HepG2 (cell line): Measurements from ENCODE around the gene DOK4. TPM values are rescaled to one million over a fixed set of nuclear protein-coding genes. Genes with fewer than 3 reads are reported as not detected.
A peak's percentile ranks its signal among the peaks of the same experiment; 100 is the strongest.

Experiments used
- ADNP ChIP-seq: sonication (generic); formaldehyde crosslinking; IDR thresholded peaks from 2 replicates; pipeline ENCODE4 v1.4.0; 2020; ENCODE audit warnings: missing genetic modification reagents
- DMAP1 ChIP-seq: IDR thresholded peaks from 2 replicates; pipeline ENCODE4 v1.6.1; 2016
- EZH2 ChIP-seq: conservative IDR thresholded peaks from 2 replicates; pipeline ENCODE4 v1.6.1; 2012; ENCODE audit warnings: mild to moderate bottlenecking, low read depth, low read length, moderate library complexity
- IRX3 ChIP-seq: sonication (generic); formaldehyde crosslinking; IDR thresholded peaks from 2 replicates; pipeline ENCODE4 v1.8.1; 2023; ENCODE audit warnings: mild to moderate bottlenecking, low read depth, missing genetic modification reagents, borderline replicate concordance
- MTF2 ChIP-seq: sonication (generic); formaldehyde crosslinking; IDR thresholded peaks from 2 replicates; pipeline ENCODE4 v1.5.0; 2020; ENCODE audit warnings: missing genetic modification reagents, borderline replicate concordance
- PHB2 ChIP-seq: fragments of 450-650 bp; IDR thresholded peaks from 2 replicates; pipeline ENCODE4 v1.6.1; 2018; ENCODE audit not compliant: partially characterized antibody
- PLRG1 ChIP-seq: fragments of 450-650 bp; conservative IDR thresholded peaks from 2 replicates; pipeline ENCODE4 v1.6.1; 2016
- PPARG ChIP-seq: conservative IDR thresholded peaks from 2 replicates; pipeline ENCODE4 v1.6.1; 2016; ENCODE audit warnings: missing biosample characterization, missing genetic modification reagents
- RARA ChIP-seq: IDR thresholded peaks from 2 replicates; pipeline ENCODE4 v1.6.1; 2016; ENCODE audit warnings: missing genetic modification reagents, missing compliant biosample characterization
- SNAPC2 ChIP-seq: sonication (generic); formaldehyde crosslinking; IDR thresholded peaks from 2 replicates; pipeline ENCODE4 v1.8.1; 2022; ENCODE audit warnings: mild to moderate bottlenecking, missing genetic modification reagents
- SRF ChIP-seq: IDR thresholded peaks from 2 replicates; pipeline ENCODE4 v1.6.1; 2011; ENCODE audit warnings: mild to moderate bottlenecking, low read depth, low read length, moderate library complexity
- ZNF160 ChIP-seq: sonication (generic); formaldehyde crosslinking; IDR thresholded peaks from 2 replicates; pipeline ENCODE4 v1.8.0; 2022; ENCODE audit warnings: mild to moderate bottlenecking, inconsistent platforms, missing genetic modification reagents
- ZNF282 ChIP-seq: fragments of 450-650 bp; IDR thresholded peaks from 2 replicates; pipeline ENCODE4 v1.6.1; 2018; ENCODE audit not compliant: partially characterized antibody
- ZNF3 ChIP-seq: IDR thresholded peaks from 2 replicates; pipeline ENCODE4 v1.7.0; 2017; ENCODE audit warnings: inconsistent platforms
- ZNF678 ChIP-seq: sonication (generic); formaldehyde crosslinking; IDR thresholded peaks from 2 replicates; pipeline ENCODE4 v1.4.0; 2020; ENCODE audit warnings: mild to moderate bottlenecking, missing genetic modification reagents
- ZNF746 ChIP-seq: sonication (generic); formaldehyde crosslinking; IDR thresholded peaks from 2 replicates; pipeline ENCODE4 v1.8.0; 2022; ENCODE audit warnings: mild to moderate bottlenecking, missing genetic modification reagents
- ZNF776 ChIP-seq: sonication (generic); formaldehyde crosslinking; IDR thresholded peaks from 2 replicates; pipeline ENCODE4 v1.4.0; 2020; ENCODE audit warnings: mild to moderate bottlenecking, missing genetic modification reagents
- polyA plus RNA-seq, 8 experiments: library from polyadenylated mRNA; depleted of rRNA in 3 of 8; stranded (reverse) in 7 of 8; unstranded in 1 of 8; fragments of >200 nt; fragmentation: Illumina TruSeq in 4 of 8; extraction: Trizol in 4 of 8; gene quantifications; 2 replicates each; pipeline versions ENCODE4 v1.2.1 to v1.2.3, GENCODE V29; 2011 to 2016; ENCODE audit warnings: low read depth in 4 of 8, missing spikeins in 1 of 8, mixed read lengths in 1 of 8; ENCODE audit not compliant: insufficient read depth in 1 of 8
- total RNA-seq, 5 experiments: library from RNA; depleted of rRNA; stranded (reverse); fragments of >200 nt; fragmentation: Illumina TruSeq; extraction: Trizol; gene quantifications; 2 replicates each; pipeline ENCODE4 v1.2.3, GENCODE V29; 2016; ENCODE audit warnings: low read depth in 1 of 5
- TF ChIP-seq, protein P1 (sequence below): sonication (generic); formaldehyde crosslinking; IDR thresholded peaks from 2 replicates; pipeline ENCODE4 v1.4.0; 2020; ENCODE audit warnings: missing genetic modification reagents
- TF ChIP-seq, protein P2 (sequence below): sonication (generic); formaldehyde crosslinking; IDR thresholded peaks from 2 replicates; pipeline ENCODE4 v1.4.0; 2020; ENCODE audit warnings: missing genetic modification reagents
- TF ChIP-seq, protein P3 (sequence below): sonication (generic); formaldehyde crosslinking; IDR thresholded peaks from 2 replicates; pipeline ENCODE4 v1.5.1; 2020; ENCODE audit warnings: missing genetic modification reagents, mild to moderate bottlenecking, borderline replicate concordance
- TF ChIP-seq, protein P4 (sequence below): sonication (generic); formaldehyde crosslinking; IDR thresholded peaks from 2 replicates; pipeline ENCODE4 v1.5.0; 2020; ENCODE audit warnings: missing genetic modification reagents

DOK4 gene
- total and polyA plus RNA-seq, 2 of the 13 experiments (the other 11 are each of a cell fraction or from before 2014, with no cell fraction given): 52.7 to 70.0 TPM

DNA sequence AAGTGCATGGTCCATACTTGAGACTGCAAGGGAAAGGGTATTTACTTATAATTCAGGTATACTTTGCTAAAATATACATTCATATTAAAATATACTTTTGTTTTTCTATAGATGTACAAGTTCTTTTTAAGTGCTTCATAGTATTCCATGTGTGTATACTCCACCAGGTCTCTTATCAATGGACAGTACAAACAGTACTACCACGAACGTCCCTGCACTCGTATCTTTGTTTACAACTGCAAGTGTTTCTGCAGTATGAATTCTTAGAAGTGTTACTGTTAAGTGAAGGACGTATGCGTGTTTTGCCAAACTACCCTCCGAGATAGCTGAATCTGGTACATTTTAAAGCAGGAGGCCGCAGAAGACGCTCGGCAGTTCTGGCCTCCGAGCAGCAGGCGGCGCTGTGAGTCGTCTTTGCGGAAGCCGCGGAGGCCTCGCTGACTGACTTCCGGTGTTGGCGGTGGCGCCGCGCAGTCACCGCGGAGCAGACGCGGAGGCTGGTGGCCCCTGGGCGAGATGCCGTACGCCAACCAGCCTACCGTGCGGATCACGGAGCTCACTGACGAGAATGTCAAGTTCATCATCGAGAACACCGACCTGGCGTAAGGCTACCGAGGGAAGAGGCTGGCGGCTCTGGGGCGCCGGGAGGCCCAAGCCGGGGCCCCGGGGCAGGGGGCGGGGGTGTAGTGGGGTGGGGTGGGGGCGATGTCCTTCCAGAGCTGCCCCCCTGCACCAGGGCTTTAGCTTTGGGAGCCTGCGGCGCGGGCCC is 23.9 kb downstream of the DOK4 start, which contains the start of gene POLR2C (continued):
- peak; percentile 73 for TF ChIP-seq PPARG
- TF ChIP-seq ZNF160 (CRISPR knock-in tag): peak; percentile 89
- no peak for TF ChIP-seq PLRG1
- TF ChIP-seq, protein P1, sequence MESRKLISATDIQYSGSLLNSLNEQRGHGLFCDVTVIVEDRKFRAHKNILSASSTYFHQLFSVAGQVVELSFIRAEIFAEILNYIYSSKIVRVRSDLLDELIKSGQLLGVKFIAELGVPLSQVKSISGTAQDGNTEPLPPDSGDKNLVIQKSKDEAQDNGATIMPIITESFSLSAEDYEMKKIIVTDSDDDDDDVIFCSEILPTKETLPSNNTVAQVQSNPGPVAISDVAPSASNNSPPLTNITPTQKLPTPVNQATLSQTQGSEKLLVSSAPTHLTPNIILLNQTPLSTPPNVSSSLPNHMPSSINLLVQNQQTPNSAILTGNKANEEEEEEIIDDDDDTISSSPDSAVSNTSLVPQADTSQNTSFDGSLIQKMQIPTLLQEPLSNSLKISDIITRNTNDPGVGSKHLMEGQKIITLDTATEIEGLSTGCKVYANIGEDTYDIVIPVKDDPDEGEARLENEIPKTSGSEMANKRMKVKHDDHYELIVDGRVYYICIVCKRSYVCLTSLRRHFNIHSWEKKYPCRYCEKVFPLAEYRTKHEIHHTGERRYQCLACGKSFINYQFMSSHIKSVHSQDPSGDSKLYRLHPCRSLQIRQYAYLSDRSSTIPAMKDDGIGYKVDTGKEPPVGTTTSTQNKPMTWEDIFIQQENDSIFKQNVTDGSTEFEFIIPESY: peak; percentile 85
- peak; percentile 67; the same call in 1 of the 2 replicates for TF ChIP-seq ZNF746 (CRISPR knock-in tag)
- TF ChIP-seq ZNF282: no peak
- peak; percentile 60 for TF ChIP-seq RARA (CRISPR knock-in tag)
- peak; percentile 90 for TF ChIP-seq ZNF776 (CRISPR knock-in tag)
- TF ChIP-seq, protein P2, sequence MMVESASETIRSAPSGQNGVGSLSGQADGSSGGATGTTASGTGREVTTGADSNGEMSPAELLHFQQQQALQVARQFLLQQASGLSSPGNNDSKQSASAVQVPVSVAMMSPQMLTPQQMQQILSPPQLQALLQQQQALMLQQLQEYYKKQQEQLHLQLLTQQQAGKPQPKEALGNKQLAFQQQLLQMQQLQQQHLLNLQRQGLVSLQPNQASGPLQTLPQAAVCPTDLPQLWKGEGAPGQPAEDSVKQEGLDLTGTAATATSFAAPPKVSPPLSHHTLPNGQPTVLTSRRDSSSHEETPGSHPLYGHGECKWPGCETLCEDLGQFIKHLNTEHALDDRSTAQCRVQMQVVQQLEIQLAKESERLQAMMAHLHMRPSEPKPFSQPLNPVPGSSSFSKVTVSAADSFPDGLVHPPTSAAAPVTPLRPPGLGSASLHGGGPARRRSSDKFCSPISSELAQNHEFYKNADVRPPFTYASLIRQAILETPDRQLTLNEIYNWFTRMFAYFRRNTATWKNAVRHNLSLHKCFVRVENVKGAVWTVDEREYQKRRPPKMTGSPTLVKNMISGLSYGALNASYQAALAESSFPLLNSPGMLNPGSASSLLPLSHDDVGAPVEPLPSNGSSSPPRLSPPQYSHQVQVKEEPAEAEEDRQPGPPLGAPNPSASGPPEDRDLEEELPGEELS (CRISPR knock-in tag): peak; percentile 70
- peak; percentile 33; the same call in 1 of the 2 replicates for TF ChIP-seq SRF
- no peak for TF ChIP-seq EZH2
- TF ChIP-seq ADNP (CRISPR knock-in tag): no peak
- peak; percentile 87 for TF ChIP-seq MTF2
- no peak for TF ChIP-seq IRX3
- TF ChIP-seq ZNF3 (CRISPR knock-in tag): no peak
- TF ChIP-seq PHB2: no peak
- no peak for TF ChIP-seq SNAPC2 (CRISPR knock-in tag)
- TF ChIP-seq, protein P3, sequence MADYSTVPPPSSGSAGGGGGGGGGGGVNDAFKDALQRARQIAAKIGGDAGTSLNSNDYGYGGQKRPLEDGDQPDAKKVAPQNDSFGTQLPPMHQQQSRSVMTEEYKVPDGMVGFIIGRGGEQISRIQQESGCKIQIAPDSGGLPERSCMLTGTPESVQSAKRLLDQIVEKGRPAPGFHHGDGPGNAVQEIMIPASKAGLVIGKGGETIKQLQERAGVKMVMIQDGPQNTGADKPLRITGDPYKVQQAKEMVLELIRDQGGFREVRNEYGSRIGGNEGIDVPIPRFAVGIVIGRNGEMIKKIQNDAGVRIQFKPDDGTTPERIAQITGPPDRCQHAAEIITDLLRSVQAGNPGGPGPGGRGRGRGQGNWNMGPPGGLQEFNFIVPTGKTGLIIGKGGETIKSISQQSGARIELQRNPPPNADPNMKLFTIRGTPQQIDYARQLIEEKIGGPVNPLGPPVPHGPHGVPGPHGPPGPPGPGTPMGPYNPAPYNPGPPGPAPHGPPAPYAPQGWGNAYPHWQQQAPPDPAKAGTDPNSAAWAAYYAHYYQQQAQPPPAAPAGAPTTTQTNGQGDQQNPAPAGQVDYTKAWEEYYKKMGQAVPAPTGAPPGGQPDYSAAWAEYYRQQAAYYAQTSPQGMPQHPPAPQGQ: no peak
- TF ChIP-seq DMAP1 (CRISPR knock-in tag): peak; percentile 97
- TF ChIP-seq ZNF678 (CRISPR knock-in tag): no peak
- TF ChIP-seq, protein P4, sequence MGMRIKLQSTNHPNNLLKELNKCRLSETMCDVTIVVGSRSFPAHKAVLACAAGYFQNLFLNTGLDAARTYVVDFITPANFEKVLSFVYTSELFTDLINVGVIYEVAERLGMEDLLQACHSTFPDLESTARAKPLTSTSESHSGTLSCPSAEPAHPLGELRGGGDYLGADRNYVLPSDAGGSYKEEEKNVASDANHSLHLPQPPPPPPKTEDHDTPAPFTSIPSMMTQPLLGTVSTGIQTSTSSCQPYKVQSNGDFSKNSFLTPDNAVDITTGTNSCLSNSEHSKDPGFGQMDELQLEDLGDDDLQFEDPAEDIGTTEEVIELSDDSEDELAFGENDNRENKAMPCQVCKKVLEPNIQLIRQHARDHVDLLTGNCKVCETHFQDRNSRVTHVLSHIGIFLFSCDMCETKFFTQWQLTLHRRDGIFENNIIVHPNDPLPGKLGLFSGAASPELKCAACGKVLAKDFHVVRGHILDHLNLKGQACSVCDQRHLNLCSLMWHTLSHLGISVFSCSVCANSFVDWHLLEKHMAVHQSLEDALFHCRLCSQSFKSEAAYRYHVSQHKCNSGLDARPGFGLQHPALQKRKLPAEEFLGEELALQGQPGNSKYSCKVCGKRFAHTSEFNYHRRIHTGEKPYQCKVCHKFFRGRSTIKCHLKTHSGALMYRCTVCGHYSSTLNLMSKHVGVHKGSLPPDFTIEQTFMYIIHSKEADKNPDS (CRISPR knock-in tag): no peak; the same call in 1 of the 2 replicates
